ENCODE results near the gene WDR5. TPM values are rescaled to one million over a fixed set of nuclear protein-coding genes. Genes with fewer than 3 reads are reported as not detected.

The WDR5 gene
- total and polyA plus RNA-seq, 5 donors from 2014 or later, result 11.4 to 19.3 (median 17.8) TPM

- Mint-ChIP-seq H3K27ac (no peak overlapping the region), H3K9me3 (no peaks in the 10 kb centered on the region), H3K4me1 (peaks cover 0 to 3% (median 0%) of the 10 kb centered on the region in 4 donors), H3K27me3 (no peaks in the 10 kb centered on the region), H3K4me3 (no peak overlapping the region), H3K36me3 (no peaks in the 10 kb centered on the region)
- no peak overlapping the region for H3K27ac ChIP-seq (ENCODE audit: insufficient read depth, low read length, poor library complexity, severe bottlenecking)
- DNase-seq, result no peak
- no peaks in the 10 kb centered on the region for H3K27me3 ChIP-seq (ENCODE audit: control insufficient read depth, insufficient read depth, low read length)
- no peaks in the 10 kb centered on the region for H3K4me1 ChIP-seq (ENCODE audit: control insufficient read depth, insufficient read depth, low read length, poor library complexity, severe bottlenecking)
- no peak overlapping the region for H3K4me3 ChIP-seq (ENCODE audit: low read depth, low read length)
- ATAC-seq (ENCODE audit: low read depth in 2 of 2), result no peak
- H3K9me3 ChIP-seq (ENCODE audit: control insufficient read depth in 2 of 2, low read length in 2 of 2), result no peaks in the 10 kb centered on the region
- H3K36me3 ChIP-seq (ENCODE audit: control insufficient read depth, insufficient read depth, low read length), result no peaks in the 10 kb centered on the region
Observed at GRCh38 chr9:134127616-134128015, 8.3 kb upstream of the WDR5 start.

GRCh38 chr9:134128727-134129679, 6.9 kb upstream of the WDR5 start:
- Mint-ChIP-seq H3K4me1 (peaks cover 0 to 10% (median 4%) of the 10 kb centered on the region in 4 donors), H3K4me3 (no peak overlapping the region), H3K27ac (no peak overlapping the region), H3K27me3 (no peaks in the 10 kb centered on the region), H3K36me3 (no peaks in the 10 kb centered on the region), H3K9me3 (no peaks in the 10 kb centered on the region)
- H3K36me3 ChIP-seq (ENCODE audit: control insufficient read depth, insufficient read depth, low read length), result no peaks in the 10 kb centered on the region
- ATAC-seq (ENCODE audit: low read depth in 2 of 2) (no peak), DNase-seq (no peak)
- no peaks in the 10 kb centered on the region for H3K27me3 ChIP-seq (ENCODE audit: control insufficient read depth, insufficient read depth, low read length)
- H3K9me3 ChIP-seq (ENCODE audit: control insufficient read depth in 2 of 2, low read length in 2 of 2), result no peaks in the 10 kb centered on the region
- H3K4me1 ChIP-seq (ENCODE audit: control insufficient read depth, insufficient read depth, low read length, poor library complexity, severe bottlenecking), result no peaks in the 10 kb centered on the region
- H3K4me3 ChIP-seq (ENCODE audit: low read depth, low read length), result no peak overlapping the region
- no peak overlapping the region for H3K27ac ChIP-seq (ENCODE audit: insufficient read depth, low read length, poor library complexity, severe bottlenecking)

GRCh38 chr9:134130503-134131375, 5.1 kb upstream of the WDR5 start:
- no peak overlapping the region for H3K4me3 ChIP-seq (ENCODE audit: low read depth, low read length)
- H3K27me3 ChIP-seq (ENCODE audit: control insufficient read depth, insufficient read depth, low read length), result no peaks in the 10 kb centered on the region
- DNase-seq (no peak), ATAC-seq (ENCODE audit: low read depth in 2 of 2) (no peak)
- no peaks in the 10 kb centered on the region for H3K36me3 ChIP-seq (ENCODE audit: control insufficient read depth, insufficient read depth, low read length)
- Mint-ChIP-seq H3K36me3 (no peaks in the 10 kb centered on the region), H3K27ac (no peak overlapping the region), H3K4me1 (peaks cover 0 to 20% (median 12%) of the 10 kb centered on the region in 4 donors), H3K9me3 (no peaks in the 10 kb centered on the region), H3K4me3 (peak overlapping the region in 1 of 4 donors; percentile 32), H3K27me3 (no peaks in the 10 kb centered on the region)
- H3K4me1 ChIP-seq (ENCODE audit: control insufficient read depth, insufficient read depth, low read length, poor library complexity, severe bottlenecking), result peaks cover 11% of the 10 kb centered on the region
- H3K9me3 ChIP-seq (ENCODE audit: control insufficient read depth in 2 of 2, low read length in 2 of 2), result no peaks in the 10 kb centered on the region
- no peak overlapping the region for H3K27ac ChIP-seq (ENCODE audit: insufficient read depth, low read length, poor library complexity, severe bottlenecking)

GRCh38 chr9:134131471-134132207, 4.2 kb upstream of the WDR5 start:
- H3K36me3 ChIP-seq (ENCODE audit: control insufficient read depth, insufficient read depth, low read length), result no peaks in the 10 kb centered on the region
- Mint-ChIP-seq H3K9me3 (no peaks in the 10 kb centered on the region), H3K36me3 (no peaks in the 10 kb centered on the region), H3K4me1 (peaks cover 0 to 20% (median 12%) of the 10 kb centered on the region in 4 donors), H3K4me3 (peak overlapping the region in 1 of 4 donors; percentile 28), H3K27me3 (no peaks in the 10 kb centered on the region), H3K27ac (peak overlapping the region in 1 of 3 donors; percentile 91)
- H3K27me3 ChIP-seq (ENCODE audit: control insufficient read depth, insufficient read depth, low read length), result no peaks in the 10 kb centered on the region
- H3K4me1 ChIP-seq (ENCODE audit: control insufficient read depth, insufficient read depth, low read length, poor library complexity, severe bottlenecking), result peaks cover 12% of the 10 kb centered on the region
- DNase-seq (no peak), ATAC-seq (ENCODE audit: low read depth in 2 of 2) (no peak)
- H3K4me3 ChIP-seq (ENCODE audit: low read depth, low read length), result no peak overlapping the region
- no peaks in the 10 kb centered on the region for H3K9me3 ChIP-seq (ENCODE audit: control insufficient read depth in 2 of 2, low read length in 2 of 2)
- no peak overlapping the region for H3K27ac ChIP-seq (ENCODE audit: insufficient read depth, low read length, poor library complexity, severe bottlenecking)

- ATAC-seq (ENCODE audit: low read depth in 2 of 2) (no peak), DNase-seq (no peak)
- no peaks in the 10 kb centered on the region for H3K36me3 ChIP-seq (ENCODE audit: control insufficient read depth, insufficient read depth, low read length)
- H3K4me1 Mint-ChIP-seq, result peaks cover 0 to 27% (median 13%) of the 10 kb centered on the region in 4 donors
- H3K4me1 ChIP-seq (ENCODE audit: control insufficient read depth, insufficient read depth, low read length, poor library complexity, severe bottlenecking), result peaks cover 19% of the 10 kb centered on the region
- H3K27ac ChIP-seq (ENCODE audit: insufficient read depth, low read length, poor library complexity, severe bottlenecking), result no peak overlapping the region
- no peaks in the 10 kb centered on the region for H3K36me3 Mint-ChIP-seq
- no peaks in the 10 kb centered on the region for H3K9me3 ChIP-seq (ENCODE audit: control insufficient read depth in 2 of 2, low read length in 2 of 2)
- no peak overlapping the region for H3K4me3 ChIP-seq (ENCODE audit: low read depth, low read length)
- H3K27me3 ChIP-seq (ENCODE audit: control insufficient read depth, insufficient read depth, low read length), result no peaks in the 10 kb centered on the region
- peak overlapping the region in 1 of 3 donors; percentile 56 for H3K27ac Mint-ChIP-seq
- H3K4me3 Mint-ChIP-seq, result peak overlapping the region; percentile 57 to 88 (median 74)
- H3K27me3 Mint-ChIP-seq, result no peaks in the 10 kb centered on the region
- no peaks in the 10 kb centered on the region for H3K9me3 Mint-ChIP-seq
Observed at GRCh38 chr9:134132208-134132870, 3.5 kb upstream of the WDR5 start.

GRCh38 chr9:134134949-134135342, 936 bp upstream of the WDR5 start:
- Histone ChIP-seq H3K9me3 (ENCODE audit: control insufficient read depth in 2 of 2, low read length in 2 of 2) (no peaks in the 10 kb centered on the region), H3K4me1 (ENCODE audit: control insufficient read depth, insufficient read depth, low read length, poor library complexity, severe bottlenecking) (peaks cover 33% of the 10 kb centered on the region), H3K27me3 (ENCODE audit: control insufficient read depth, insufficient read depth, low read length) (no peaks in the 10 kb centered on the region), H3K4me3 (ENCODE audit: low read depth, low read length) (peak overlapping the region; percentile 80), H3K27ac (ENCODE audit: insufficient read depth, low read length, poor library complexity, severe bottlenecking) (peak overlapping the region; percentile 77), H3K36me3 (ENCODE audit: control insufficient read depth, insufficient read depth, low read length) (peaks cover 4% of the 10 kb centered on the region)
- Mint-ChIP-seq H3K27me3 (no peaks in the 10 kb centered on the region), H3K36me3 (peaks cover 2% of the 10 kb centered on the region), H3K4me3 (peak overlapping the region; percentile 43 to 92 (median 90)), H3K27ac (peak overlapping the region; percentile 29 to 93 (median 65)), H3K9me3 (peaks cover 0 to 2% (median 0%) of the 10 kb centered on the region in 7 donors), H3K4me1 (peaks cover 0 to 52% (median 26%) of the 10 kb centered on the region in 4 donors)
- DNase-seq (no peak), ATAC-seq (ENCODE audit: low read depth in 2 of 2) (no peak)
